SK-N-DZ (cell line): ENCODE data around the gene DAB2IP.
"Not testable (repeated sequence)": the region's sequence is repeated elsewhere in the genome, so short reads cannot be mapped to it uniquely, and the experiment has no call there.

ENCODE experiments used
- DNase-seq: peaks from one replicate; pipeline ENCODE4 v3.0.0-alpha.2; 2015; ENCODE audit warnings: low spot score

The DAB2IP gene

GRCh38 chr9:121643473-121643872, 8.0 kb upstream of the DAB2IP start:
- DNase-seq: no peak

DNA sequence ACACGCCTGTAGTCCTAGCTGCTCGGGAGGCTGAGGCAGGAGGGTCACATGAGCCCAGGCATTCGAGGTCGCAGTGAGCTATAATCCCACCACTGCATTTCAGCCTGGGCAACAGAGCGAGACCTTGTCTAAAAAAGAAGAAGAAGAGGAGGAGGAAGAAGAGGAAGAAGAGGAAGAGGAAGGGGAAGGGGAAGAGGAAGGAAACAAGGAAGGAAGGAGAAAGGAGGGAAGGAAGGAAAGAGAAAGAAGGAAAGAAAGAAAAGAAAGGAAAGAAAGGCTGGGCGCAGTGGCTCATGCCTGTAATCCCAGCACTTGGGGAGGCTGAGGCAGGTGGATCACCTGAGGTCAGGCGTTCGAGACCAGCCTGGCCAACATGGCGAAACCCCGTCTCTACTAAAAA, 7.4 kb upstream of the DAB2IP start:
- DNase-seq: not testable (repeated sequence)

DNA sequence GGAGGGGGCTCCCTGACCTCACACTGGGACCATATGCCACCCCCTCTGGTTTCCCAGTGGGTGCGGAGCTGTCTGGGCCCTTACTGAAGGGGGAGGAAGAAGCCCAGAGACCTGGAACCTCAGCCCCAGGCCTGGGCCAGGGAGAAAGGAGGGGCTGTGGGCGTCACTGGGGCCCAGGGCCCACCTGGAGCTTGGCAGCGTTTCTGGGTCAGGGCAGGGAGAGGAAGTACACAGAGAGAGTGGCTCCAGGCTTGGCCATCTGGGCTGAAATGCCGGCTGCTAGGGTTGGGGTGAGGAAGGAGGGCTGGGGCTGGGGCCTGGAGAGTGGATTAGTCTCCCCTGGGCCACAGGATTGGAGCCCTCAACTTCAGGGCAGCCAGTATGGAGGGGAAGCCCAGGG, 6.4 kb upstream of the DAB2IP start:
- no peak for DNase-seq

DNA sequence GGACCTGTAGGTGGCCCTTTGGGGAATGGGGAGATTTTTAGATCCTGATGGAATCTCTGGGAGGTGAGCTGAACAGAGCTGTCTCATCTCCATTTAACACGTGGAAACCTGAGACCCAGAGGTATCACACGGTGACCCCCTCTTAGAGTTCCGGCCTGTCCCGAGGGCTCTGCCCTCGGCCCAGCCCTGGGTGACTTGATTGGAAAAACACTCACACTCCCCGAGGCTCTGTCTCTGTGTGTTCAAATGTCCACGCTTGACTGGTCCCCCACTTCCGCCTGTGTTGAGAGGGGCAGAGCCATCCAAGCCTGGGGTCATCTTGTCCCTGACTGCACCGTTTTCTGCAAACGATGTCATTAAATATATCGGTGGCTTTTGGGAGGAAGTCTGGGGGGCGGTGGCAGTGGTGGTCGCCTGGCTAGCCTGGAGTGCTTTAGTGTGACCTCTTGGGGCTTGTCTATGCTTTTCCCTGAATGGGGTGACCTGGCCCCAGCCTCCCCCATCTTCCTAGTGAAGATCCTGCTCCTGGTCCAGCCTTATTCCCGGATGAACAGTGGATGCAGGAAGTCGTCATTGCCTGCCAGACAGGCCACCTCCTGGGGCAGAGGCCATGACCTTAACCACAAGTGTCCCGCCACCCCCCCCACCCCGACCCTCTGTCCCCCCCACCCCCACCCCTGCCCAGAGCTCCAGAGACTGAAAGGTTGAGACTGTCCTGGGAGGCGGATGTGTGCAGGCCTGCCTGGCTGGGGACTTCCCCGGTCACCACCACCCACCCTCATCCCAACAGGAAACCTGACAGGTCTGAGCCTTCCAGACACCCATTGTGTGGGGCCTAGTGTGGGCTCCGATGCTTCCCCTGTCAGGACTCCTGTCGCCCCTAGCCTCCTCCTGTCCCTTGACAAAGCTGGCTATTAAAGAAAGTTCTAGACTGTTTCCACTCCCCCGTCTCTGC, 5.3 kb upstream of the DAB2IP start:
- no peak for DNase-seq

DNA sequence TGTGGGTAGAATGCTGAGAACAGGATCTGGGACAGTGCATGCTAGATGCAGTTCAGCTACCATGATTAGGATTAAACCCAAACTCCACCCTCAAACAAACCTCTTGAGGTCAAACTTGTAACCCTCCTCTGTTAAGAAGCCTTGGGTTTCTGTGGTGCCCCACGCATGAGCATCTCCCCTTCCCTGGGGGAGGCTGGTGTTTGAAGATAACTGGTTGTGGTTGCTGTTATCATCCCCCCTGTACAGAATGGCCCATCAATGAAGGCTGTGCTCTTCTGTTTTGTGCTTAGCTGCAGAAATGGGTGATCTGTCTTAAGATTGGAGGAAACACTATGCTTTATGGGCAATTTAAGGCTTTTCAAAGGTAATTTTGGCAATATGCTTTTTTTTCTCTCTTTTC, 4.4 kb upstream of the DAB2IP start:
- no peak for DNase-seq

GRCh38 chr9:121648172-121648571, 3.3 kb upstream of the DAB2IP start:
- DNase-seq: no peak

- no peak for DNase-seq
Measured at GRCh38 chr9:121648799-121649198, 2.6 kb upstream of the DAB2IP start.

- peak; percentile 56 for DNase-seq
Measured at GRCh38 chr9:121649476-121650216, 1.8 kb upstream of the DAB2IP start.

DNA sequence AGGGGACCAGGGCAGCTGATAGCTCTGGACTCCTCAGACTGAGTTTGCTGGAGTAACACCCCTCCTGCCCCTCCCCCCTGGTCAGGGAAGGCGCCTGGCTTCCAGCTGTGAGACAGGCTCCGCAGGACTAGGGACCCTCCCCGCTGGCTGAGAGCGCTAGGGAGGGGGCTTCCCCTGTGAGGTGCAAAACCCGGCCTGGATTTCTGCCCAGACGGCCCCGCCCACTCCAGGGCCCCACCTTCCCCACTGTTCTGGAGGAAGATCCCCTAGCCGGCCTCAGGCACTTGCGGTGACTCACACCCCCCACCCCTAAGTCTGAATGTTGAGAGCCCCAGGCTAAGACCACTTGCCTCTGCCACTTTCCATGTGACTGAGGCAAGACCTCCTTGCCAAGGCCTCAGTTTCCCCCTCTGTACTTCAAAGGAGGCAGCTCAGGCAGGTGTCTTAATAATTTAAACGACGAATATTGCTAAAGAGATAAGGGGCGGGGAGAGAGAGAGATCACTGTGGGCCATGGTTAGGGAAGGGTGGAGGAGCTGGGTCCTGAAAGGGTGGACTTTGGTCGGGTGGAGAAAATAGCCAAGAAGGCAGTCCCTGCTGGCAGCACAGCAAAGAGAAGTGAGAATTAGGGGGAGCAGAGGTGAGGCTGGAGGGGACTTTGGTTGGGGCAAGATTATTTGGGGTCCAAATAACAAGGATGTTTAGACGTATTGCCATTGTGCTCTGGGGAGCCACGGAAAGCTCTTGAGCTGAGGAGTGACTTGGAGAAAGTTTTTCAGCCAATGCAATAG, 1.0 kb upstream of the DAB2IP start:
- peak; percentile 96 for DNase-seq

GRCh38 chr9:121651008-121651294, 483 bp upstream of the DAB2IP start:
- DNase-seq: peak; percentile 75

- peak; percentile 41 for DNase-seq
Measured at GRCh38 chr9:121652021-121652837, 795 bp downstream of the DAB2IP start.

DNA sequence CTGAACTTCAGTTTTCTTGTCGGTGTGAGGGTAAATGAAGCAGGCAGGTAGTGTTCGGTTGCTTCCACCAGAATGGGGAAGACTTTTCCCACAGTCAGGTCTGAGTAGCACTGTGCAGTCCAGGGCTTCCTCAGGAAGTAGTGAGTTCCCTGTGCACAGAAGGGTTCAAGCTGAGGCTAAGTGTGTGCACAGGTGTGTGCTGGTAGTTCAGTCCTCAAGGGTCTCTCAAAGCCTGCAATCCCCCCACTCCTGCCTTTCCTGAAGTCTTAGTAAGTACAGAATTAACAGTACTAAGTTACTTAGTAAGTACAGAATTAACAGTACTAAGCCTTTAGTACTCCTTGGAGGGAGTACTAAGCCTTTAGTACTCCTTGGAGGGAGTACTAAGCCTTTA, 1.4 kb downstream of the DAB2IP start:
- DNase-seq: no peak

DNA sequence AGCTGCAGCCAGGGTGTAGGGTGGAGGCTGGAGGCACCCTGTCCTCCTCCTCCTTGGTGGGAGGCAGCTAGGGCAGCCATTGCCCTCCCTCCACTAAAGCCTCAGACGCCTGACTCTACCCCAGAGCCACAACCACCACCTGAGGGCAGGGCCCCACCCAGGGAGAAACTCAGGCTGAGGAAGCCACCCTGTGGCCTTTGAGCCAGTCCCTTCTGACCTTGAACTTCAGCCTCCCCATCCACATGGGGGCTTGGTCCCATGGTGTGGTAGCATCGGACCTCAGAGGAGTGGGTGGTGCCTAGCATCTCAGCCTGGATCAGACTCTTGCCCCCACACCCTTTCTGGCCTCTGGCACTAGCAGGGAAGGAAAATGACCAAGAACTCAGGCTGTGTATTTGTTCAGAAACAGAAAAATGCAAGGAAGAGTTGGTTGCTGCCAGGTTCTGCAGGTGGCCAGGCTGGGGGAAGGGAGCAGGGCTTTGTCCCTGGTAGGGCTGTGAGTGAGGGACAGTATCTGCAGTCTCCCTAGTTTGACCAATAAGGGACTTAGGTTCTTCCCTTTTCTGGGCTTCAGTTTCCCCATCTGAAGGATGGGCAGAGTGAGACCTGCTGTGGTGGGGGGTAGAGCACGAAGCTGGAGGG, 3.2 kb downstream of the DAB2IP start:
- DNase-seq: no peak

- DNase-seq: no peak
Measured at GRCh38 chr9:121655231-121655755, 3.9 kb downstream of the DAB2IP start.

DNA sequence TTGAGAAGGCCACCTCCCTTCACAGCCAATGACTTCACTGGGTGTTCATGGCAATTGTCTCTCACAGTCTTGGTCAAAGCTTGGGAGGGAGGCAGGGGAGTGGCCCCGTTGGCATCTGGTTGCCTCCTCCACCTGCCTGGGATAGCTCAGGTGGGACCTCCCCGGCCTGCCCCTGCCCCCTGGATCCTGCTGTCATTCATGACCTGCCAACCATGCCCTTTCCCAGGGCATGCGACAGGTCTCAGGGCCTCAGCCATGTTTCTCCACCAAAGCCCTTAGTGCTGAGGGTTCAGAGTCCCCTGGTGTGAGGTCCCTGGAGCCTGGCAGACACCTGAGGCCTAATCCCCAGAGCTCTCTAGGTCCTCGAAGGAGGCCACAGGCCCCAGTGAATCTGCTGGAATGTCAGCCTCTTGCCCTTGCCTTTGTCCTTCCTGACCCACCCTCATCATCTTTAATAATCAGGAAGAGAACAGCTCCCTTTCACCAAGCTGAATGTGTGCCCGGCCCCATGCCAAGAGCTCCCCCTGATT, 5.6 kb downstream of the DAB2IP start:
- no peak for DNase-seq

- DNase-seq: no peak
Measured at GRCh38 chr9:121658166-121658565, 6.7 kb downstream of the DAB2IP start.

GRCh38 chr9:121658591-121658990, 7.2 kb downstream of the DAB2IP start:
- DNase-seq: no peak

GRCh38 chr9:121660367-121660766, 8.9 kb downstream of the DAB2IP start:
- DNase-seq: no peak

GRCh38 chr9:121660876-121661275, 9.4 kb downstream of the DAB2IP start:
- no peak for DNase-seq

GRCh38 chr9:121661328-121661727, 9.9 kb downstream of the DAB2IP start:
- DNase-seq: no peak
